Non-pigmented ciliary epithelial cell (primary cell): ENCODE measurements around the gene GRIK4.
"Not testable (repeated sequence)": the region's sequence is repeated elsewhere in the genome, so short reads cannot be mapped to it uniquely, and the experiment has no call there.

Source experiments
- DNase-seq: peaks from one replicate; pipeline ENCODE4 v3.0.0-alpha.2; 2010; ENCODE audit warnings: low read depth

GRIK4 gene

GRCh38 chr11:120746376-120746775 lies 234.8 kb downstream of the GRIK4 start:
- no peak for DNase-seq

GRCh38 chr11:120746836-120747609 lies 235.5 kb downstream of the GRIK4 start:
- DNase-seq: no peak

- DNase-seq: no peak
Measured at GRCh38 chr11:120747850-120748814, 236.6 kb downstream of the GRIK4 start.

- DNase-seq: no peak
Measured at GRCh38 chr11:120749395-120749794, 237.8 kb downstream of the GRIK4 start.

GRCh38 chr11:120750647-120751549 lies 239.3 kb downstream of the GRIK4 start:
- no peak for DNase-seq

GRCh38 chr11:120751550-120751949 lies 240.0 kb downstream of the GRIK4 start:
- no peak for DNase-seq

GRCh38 chr11:120752668-120753067 lies 241.1 kb downstream of the GRIK4 start:
- DNase-seq: no peak

- no peak for DNase-seq
Measured at GRCh38 chr11:120756931-120757330, 245.4 kb downstream of the GRIK4 start.

GRCh38 chr11:120759046-120759445 lies 247.5 kb downstream of the GRIK4 start:
- DNase-seq: no peak

GRCh38 chr11:120765710-120766109 lies 254.2 kb downstream of the GRIK4 start:
- not testable (repeated sequence) for DNase-seq

- DNase-seq: no peak
Measured at GRCh38 chr11:120766318-120766717, 254.8 kb downstream of the GRIK4 start.

GRCh38 chr11:120768949-120769348 lies 257.4 kb downstream of the GRIK4 start:
- no peak for DNase-seq

- no peak for DNase-seq
Measured at GRCh38 chr11:120769906-120770305, 258.4 kb downstream of the GRIK4 start.

- no peak for DNase-seq
Measured at GRCh38 chr11:120771551-120772060, 260.1 kb downstream of the GRIK4 start.

- DNase-seq: no peak
Measured at GRCh38 chr11:120773501-120774031, 262.0 kb downstream of the GRIK4 start.

GRCh38 chr11:120774591-120775386 lies 263.2 kb downstream of the GRIK4 start:
- no peak for DNase-seq

GRCh38 chr11:120775986-120776951 lies 264.7 kb downstream of the GRIK4 start:
- no peak for DNase-seq

- no peak for DNase-seq
Measured at GRCh38 chr11:120778685-120779490, 267.3 kb downstream of the GRIK4 start.
